ENCODE data around the gene FGFR2.

- TF ChIP-seq CTCF (IDR thresholded peaks at IDR 0.05; ENCODE audit: low read depth, low read length) (no peak), POLR2A (IDR thresholded peaks at IDR 0.05; ENCODE audit: extremely low read depth, insufficient read length) (no peak), MAX (IDR thresholded peaks at IDR 0.05; ENCODE audit: low read depth, low read length) (no peak), MYC (IDR thresholded peaks at IDR 0.05; ENCODE audit: low read depth, low read length) (no peak)
Measured at GRCh38 chr10:121516093-121516865, 82.0 kb downstream of the FGFR2 start.

Data from NB4 (cell line).